IPS DF 4.7 (cell line): Measurements from ENCODE around the gene C1QTNF8.

Experiments
- DNase-seq: peaks from one replicate; pipeline ENCODE4 v3.0.0-alpha.2; 2013; ENCODE audit warnings: low spot score; ENCODE audit errors: extremely low read depth

Gene C1QTNF8

DNA sequence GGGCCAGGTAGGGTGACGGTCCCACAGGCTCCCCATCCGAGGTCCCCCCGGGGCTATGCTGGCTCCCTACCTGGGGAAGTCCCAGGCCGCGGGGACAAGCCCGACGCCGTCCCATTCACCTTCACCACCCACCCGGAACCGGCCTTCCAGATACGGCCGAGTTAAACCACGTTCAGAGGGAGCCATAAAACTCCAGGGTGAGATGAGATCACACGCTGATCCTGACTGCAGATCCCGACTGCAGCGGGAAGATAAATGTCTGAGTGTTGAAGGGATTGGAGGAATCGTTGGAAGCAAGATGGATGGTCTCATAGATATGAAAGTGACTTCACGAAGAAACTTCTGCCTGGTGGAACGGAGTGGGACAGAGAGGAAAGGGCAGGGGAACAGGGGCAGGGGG is 13.6 kb upstream of the C1QTNF8 start:
- DNase-seq = no peak

GRCh38 chr16:1108299-1109252 is 12.5 kb upstream of the C1QTNF8 start:
- no peak for DNase-seq

GRCh38 chr16:1107731-1108130 is 11.7 kb upstream of the C1QTNF8 start:
- no peak for DNase-seq

GRCh38 chr16:1107141-1107540 is 11.1 kb upstream of the C1QTNF8 start:
- no peak for DNase-seq

GRCh38 chr16:1106659-1107058 is 10.6 kb upstream of the C1QTNF8 start:
- no peak for DNase-seq

DNA sequence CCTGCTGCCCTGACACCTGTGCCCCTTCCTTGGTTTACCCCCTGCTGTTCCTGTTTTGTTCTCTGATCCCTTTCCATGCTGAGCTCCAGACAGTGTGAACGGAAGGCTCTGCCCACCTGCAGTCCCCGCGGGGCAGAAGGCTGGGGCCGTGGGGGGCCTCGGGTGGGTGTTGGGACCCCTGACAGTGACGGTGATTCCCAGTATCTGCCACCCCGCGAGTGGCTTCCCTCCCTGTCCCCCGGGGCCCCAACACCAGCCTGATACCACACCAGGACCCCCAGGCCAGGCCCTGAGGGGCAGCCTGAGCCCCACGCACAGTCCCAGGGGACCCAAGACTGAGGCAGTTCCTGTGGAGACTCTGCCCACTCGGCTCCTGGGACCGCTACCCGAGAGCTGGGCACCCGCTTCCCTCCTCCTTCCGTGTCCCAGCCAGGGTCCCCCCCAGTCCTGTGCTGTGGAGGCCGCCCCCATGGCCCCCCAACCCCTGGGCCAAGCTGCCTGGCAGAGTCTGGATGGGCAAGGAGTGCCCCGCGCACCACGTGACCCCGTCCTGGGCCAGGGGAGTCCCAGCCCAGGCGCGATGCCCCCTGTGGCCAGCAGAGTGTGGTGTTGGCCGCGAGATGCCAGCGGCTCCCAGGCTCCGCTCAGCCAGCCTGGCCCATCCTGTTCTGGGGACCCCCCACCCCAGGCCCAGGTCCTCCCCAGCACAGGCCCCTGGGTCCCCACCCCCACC is 10.0 kb upstream of the C1QTNF8 start:
- no peak for DNase-seq

DNA sequence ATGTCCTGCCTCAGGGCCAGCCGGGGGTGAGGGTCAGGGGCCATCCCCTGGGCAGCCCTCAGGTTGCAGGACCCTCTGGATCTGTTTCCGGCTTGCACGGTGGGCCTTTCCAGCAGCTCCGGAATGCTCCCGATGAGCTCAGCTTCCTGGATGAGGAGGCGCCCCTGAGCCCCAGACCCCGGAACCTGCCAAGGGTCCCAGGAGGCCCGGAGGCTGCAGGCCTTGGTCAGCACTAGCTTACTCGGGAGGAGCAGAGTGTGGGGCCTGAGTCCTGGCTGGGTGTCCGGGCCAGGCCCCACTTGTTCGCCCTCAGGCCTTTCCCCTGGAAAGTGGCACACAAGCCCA is 7.6 kb upstream of the C1QTNF8 start:
- DNase-seq = no peak

GRCh38 chr16:1102921-1103635 is 7.0 kb upstream of the C1QTNF8 start:
- no peak for DNase-seq

GRCh38 chr16:1102333-1102700 is 6.3 kb upstream of the C1QTNF8 start:
- no peak for DNase-seq

GRCh38 chr16:1101573-1102332 is 5.7 kb upstream of the C1QTNF8 start:
- DNase-seq = no peak

DNA sequence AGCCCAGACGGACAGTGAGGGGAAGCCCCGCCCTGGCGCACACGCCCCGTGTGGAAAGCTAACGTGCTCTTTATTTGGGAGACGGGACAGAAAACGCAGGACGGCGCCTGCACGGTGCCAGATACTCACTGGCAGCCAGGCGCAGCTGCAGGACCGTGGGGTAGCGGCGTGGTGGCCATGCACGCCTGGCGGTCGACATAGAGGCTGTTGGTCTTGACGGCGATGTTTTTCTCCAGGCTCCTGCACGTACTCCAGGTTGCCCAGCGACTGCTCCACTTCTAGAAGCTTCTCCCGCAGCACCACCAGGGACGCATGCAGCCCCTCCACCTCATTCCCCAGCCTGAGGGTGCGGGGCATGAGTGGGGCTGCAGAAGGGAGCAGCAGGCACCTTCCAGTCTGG is 5.1 kb upstream of the C1QTNF8 start:
- no peak for DNase-seq

DNA sequence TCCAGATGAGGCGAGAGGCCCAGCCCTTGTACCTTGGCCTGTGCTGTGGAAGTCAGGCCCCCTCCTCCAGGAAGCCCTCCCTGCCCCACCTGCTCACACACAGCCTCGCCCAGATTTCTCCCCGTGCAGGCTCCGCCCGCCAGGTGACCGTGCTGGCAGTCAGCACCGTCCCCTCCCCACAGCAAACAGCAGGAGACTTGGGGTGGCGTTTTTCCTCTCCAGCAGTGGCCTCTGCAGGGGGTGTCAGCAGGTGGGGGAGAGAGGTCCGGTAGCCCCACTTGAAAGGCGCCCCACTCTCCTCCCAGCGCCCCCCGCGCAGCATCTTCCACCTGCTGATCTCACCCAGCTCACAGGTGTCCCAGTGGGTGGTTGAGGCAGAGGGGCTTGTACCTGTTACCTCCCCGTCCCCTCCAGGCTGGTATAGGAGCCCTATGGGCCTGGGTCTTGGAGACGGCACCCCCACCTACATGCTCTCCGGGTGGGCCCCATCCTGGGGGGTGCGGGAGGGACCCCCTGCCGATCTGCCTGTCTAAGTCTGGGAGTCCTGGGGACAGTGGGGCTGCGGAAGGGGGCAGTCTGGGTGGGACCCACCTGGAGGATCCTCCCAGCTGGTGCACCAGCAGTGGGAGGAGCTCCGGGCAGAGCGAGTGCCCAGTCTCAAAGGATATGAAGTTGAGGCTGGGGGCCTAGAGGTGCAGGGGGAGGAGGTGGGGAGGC is 4.2 kb upstream of the C1QTNF8 start:
- no peak for DNase-seq

DNA sequence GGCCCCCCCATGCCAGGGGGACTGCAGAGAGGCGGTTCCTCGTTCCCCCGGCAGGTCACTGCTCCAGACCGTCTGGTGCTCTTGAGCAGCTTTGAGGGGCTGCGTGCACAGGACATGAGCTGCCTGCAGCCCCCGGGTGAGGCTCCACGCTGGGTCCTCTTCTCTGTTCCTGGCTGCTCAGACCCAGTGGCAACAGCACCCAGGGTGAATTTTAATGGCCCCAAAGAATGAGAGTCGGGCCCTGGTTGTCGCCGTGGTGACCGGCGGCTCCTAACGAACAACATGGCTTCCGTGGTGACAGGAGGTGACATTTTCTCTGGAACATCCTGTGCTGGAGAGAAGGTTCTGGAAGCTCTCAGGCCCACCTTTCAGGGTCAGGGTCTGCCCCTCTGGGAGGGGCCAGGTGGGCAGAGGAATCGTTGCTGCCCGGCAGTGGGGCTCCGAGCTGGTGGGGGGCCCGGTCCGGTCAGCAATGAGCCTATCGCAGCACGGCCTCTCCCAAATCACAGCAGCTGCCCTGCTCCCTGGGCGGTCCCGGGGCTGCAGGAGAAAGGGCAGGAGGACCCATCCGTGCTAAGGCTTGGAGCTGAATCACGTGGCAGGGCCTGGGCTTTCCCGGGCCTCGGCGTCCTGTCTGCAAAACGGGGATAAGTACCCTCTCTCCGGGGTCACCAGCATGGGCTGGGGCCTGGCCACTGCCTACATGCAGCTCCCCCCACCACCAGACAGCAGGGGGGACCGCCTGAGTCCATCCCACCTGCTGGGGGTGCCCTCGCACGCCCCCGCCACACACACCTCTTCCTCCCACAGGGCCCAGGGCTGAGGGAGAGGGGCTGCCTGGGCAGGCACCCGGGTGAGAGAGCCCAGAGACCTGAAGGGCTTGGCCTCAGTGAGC is 3.4 kb upstream of the C1QTNF8 start:
- DNase-seq = no peak

- DNase-seq = no peak
Observed at GRCh38 chr16:1098266-1098991, 2.4 kb upstream of the C1QTNF8 start.

GRCh38 chr16:1097800-1098199 is 1.8 kb upstream of the C1QTNF8 start:
- no peak for DNase-seq

DNA sequence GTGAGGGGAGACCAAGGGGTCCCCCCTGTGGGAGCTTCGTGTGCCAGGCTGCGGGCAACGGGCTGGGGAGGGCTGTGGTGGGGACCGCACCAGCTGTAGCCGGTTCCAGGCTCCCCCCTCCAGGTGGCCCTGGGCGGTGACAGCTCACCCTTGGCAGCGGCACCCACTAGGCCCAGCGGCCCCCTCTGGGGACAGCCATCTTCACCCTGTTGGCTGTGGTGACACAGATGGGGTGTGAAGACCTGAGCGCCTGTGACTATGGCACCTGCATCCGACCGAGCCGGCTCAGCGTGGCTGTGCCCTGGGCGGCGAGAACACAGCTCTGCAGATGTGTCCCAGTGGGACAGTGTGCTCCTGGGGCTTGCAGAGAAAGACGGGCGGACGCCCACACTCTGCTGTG is 1.1 kb upstream of the C1QTNF8 start:
- no peak for DNase-seq

DNA sequence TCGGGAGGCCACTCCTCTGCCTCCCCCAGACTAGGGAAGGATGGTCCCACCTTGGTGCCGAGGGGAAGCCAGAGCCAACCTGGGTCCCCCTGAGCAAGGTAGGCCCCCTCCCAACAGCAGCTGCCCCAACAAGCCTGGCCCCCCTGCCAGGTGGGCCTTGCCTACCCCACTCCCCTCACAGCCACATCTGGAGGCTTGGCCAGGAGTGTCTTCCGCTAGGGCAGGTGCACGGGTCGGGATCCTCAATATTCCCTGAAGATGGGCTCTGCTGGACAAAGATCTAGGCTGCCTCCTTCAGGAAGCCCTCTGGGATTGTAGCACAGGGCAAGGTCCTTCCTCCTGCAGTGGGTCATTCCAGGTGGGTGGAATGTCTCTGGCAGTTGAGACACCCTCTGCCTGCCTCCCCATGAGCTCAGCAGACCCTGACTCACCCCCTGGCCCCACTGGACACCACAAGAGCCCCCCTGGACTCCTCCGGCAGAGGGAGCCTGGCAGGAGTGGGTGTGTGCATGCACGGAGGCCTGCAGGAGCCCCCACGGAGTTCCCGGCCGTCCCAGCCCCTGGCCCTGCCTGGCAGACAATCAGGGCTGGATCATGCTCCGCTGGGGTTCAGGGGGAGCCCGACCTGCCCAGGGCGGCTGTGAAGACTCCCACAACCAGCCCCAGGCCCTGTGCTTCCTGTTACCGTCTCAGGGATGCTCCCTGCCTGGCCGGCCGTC is 435 bp downstream of the C1QTNF8 start:
- DNase-seq = no peak
